Measurements from ENCODE around the gene RAB1B.

GRCh38 chr11:66230156-66230555 lies 38.3 kb upstream of the RAB1B start:
- TF ChIP-seq, protein P1, sequence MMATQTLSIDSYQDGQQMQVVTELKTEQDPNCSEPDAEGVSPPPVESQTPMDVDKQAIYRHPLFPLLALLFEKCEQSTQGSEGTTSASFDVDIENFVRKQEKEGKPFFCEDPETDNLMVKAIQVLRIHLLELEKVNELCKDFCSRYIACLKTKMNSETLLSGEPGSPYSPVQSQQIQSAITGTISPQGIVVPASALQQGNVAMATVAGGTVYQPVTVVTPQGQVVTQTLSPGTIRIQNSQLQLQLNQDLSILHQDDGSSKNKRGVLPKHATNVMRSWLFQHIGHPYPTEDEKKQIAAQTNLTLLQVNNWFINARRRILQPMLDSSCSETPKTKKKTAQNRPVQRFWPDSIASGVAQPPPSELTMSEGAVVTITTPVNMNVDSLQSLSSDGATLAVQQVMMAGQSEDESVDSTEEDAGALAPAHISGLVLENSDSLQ (IDR thresholded peaks at IDR 0.05), result no peak
- TF ChIP-seq CTCF (IDR thresholded peaks at IDR 0.05 in 2 of 3, conservative IDR thresholded peaks at IDR 0.05 in 1 of 3; ENCODE audit: control insufficient read depth in 2 of 3, extremely low read depth in 1 of 3, insufficient read depth in 1 of 3, low read depth in 3 of 3, low read length in 3 of 3) (no peak), NRF1 (conservative IDR thresholded peaks at IDR 0.05; ENCODE audit: low read depth, low read length) (no peak), EZH2 (IDR thresholded peaks at IDR 0.05; ENCODE audit: borderline replicate concordance, control insufficient read depth, low read depth, low read length) (no peak), CEBPB (IDR thresholded peaks at IDR 0.05; ENCODE audit: borderline replicate concordance in 1 of 2, low read depth in 2 of 2, low read length in 2 of 2) (no peak), SREBF2 (IDR thresholded peaks at IDR 0.05; ENCODE audit: low read length) (no peak), JUNB (IDR thresholded peaks at IDR 0.05) (no peak), FOXM1 (IDR thresholded peaks at IDR 0.05; ENCODE audit: low read depth, low read length) (no peak), ETV6 (conservative IDR thresholded peaks at IDR 0.05 in 1 of 2, IDR thresholded peaks at IDR 0.05 in 1 of 2; ENCODE audit: borderline replicate concordance in 1 of 2, low read depth in 1 of 2) (no peak), CBFB (IDR thresholded peaks at IDR 0.05; ENCODE audit: low read depth) (no peak)
